HG02759 (cell line): ENCODE measurements around the gene ZNF441.
"Not testable (repeated sequence)": the region's sequence is repeated elsewhere in the genome, so short reads cannot be mapped to it uniquely, and the experiment has no call there.

ENCODE experiments used
- ATAC-seq: cut with Tn5 transposase; IDR thresholded peaks from one replicate; pipeline ENCODE4 v1.9.1; 2021; ENCODE audit warnings: mild to moderate bottlenecking, moderate library complexity; ENCODE audit not compliant: unreplicated experiment

ZNF441 gene

GRCh38 chr19:11776669-11777068 is 9.9 kb downstream of the ZNF441 start:
- ATAC-seq = not testable (repeated sequence)

GRCh38 chr19:11780431-11781020 is 13.7 kb downstream of the ZNF441 start:
- ATAC-seq = no peak

GRCh38 chr19:11781295-11782057 is 14.7 kb downstream of the ZNF441 start:
- ATAC-seq = no peak

GRCh38 chr19:11783767-11784166 is 17.0 kb downstream of the ZNF441 start:
- ATAC-seq = no peak

GRCh38 chr19:11784356-11784755 is 17.6 kb downstream of the ZNF441 start:
- no peak for ATAC-seq

- ATAC-seq = no peak
Observed at GRCh38 chr19:11787536-11787935, 20.7 kb downstream of the ZNF441 start.

GRCh38 chr19:11792942-11793341 is 26.1 kb downstream of the ZNF441 start:
- ATAC-seq = no peak

GRCh38 chr19:11797491-11797890 is 30.7 kb downstream of the ZNF441 start:
- ATAC-seq = peak; percentile 56

GRCh38 chr19:11798391-11799330 is 31.9 kb downstream of the ZNF441 start, which contains the start of gene ZNF491:
TSS of gene ZNF491 (plus strand) at chr19:11798523. CDS start at chr19:11805954, 7,431 bp downstream.
- peak; percentile 95 for ATAC-seq

GRCh38 chr19:11806354-11807098 is 39.7 kb downstream of the ZNF441 start:
- ATAC-seq = no peak

GRCh38 chr19:11807099-11807380 is 40.2 kb downstream of the ZNF441 start:
- no peak for ATAC-seq

- ATAC-seq = peak; percentile 39
Observed at GRCh38 chr19:11813703-11814028, 46.9 kb downstream of the ZNF441 start.

GRCh38 chr19:11814029-11814699 is 47.4 kb downstream of the ZNF441 start, which contains the start of gene ZNF440:
TSS of gene ZNF440 (plus strand) at chr19:11814273. CDS start at chr19:11814448, 175 bp downstream.
- peak; percentile 99 for ATAC-seq

GRCh38 chr19:11814700-11815035 is 47.9 kb downstream of the ZNF441 start:
- no peak for ATAC-seq

- no peak for ATAC-seq
Observed at GRCh38 chr19:11821474-11822109, 54.8 kb downstream of the ZNF441 start.

GRCh38 chr19:11828957-11829876 is 62.4 kb downstream of the ZNF441 start:
- ATAC-seq = not testable (repeated sequence)

- ATAC-seq = no peak
Observed at GRCh38 chr19:11832253-11832912, 65.6 kb downstream of the ZNF441 start.

GRCh38 chr19:11833541-11833940 is 66.7 kb downstream of the ZNF441 start:
- ATAC-seq = no peak
